Fibroblast of skin of scalp (primary cell): ENCODE results near the gene VPS41.
"Not testable (repeated sequence)": the region's sequence is repeated elsewhere in the genome, so short reads cannot be mapped to it uniquely, and the experiment has no call there.

Source experiments
- DNase-seq: peaks from one replicate; pipeline ENCODE4 v3.0.0-alpha.2; 2013

The VPS41 gene

GRCh38 chr7:38854947-38855346 lies 54.0 kb downstream of the VPS41 start:
- DNase-seq, result not testable (repeated sequence)

GRCh38 chr7:38851321-38851720 lies 57.7 kb downstream of the VPS41 start:
- no peak for DNase-seq

GRCh38 chr7:38846280-38846679 lies 62.7 kb downstream of the VPS41 start:
- DNase-seq, result peak; percentile 90

DNA sequence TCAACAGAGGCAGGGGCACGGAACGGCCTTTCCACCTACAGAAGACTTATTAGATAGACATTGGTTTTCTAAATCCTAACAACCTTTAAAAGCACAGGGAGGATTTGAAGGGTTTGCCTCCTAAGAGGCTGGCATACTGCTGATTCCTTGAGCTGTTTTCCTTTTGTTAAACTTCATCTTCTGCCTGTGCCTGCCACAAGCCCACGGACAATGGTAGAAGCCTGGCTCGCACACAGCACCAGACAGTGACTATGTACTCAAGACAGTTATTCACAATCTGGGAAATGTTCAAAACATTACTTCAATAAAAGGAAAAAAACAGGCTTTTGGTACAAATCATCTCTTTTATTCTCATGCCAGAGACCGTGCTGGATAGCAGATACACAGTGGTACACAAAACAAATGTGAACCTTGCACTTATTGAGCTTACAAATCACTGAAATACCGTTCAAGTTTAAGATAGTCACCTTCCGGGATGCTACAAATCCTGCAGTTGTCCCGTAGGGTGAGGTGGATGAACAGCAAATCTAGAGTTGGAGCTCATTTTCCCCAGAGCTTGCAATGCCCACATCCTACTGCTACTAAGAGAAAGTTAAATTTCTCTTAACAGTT lies 63.9 kb downstream of the VPS41 start:
- no peak for DNase-seq

GRCh38 chr7:38842746-38843145 lies 66.2 kb downstream of the VPS41 start:
- DNase-seq, result peak; percentile 12

DNA sequence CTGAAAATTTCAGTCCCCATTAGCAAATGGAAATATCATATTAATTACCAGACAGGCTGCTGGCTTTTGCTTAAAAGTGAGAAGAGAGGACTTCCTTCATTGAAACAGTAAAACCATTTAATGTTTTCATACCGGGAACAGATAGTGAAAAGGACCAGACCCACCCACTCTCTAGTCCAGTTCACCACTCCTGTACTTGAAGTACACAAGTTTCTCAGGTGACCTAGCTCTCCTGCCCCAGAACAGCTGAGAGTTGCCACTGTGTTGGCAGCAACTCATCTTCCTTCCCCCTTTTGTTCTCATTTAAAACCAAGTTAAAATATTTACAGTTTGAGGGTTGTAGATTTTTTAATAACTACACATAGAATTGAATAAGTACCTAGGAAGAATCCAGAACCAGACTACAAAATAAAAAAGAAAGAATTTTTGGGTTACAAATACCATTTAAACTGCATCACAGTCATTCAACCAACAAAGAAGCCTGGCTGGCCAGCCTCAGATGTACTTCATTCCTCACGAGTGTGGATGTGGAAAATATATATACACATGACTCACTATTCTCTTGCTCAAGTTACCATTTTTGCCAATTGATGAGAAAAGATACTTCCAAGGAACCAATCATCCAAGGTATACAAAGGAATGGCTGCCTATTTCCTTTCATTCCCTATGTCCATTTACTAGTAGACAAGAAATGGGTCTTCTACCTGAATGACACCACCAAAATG lies 68.1 kb downstream of the VPS41 start:
- DNase-seq, result peak; percentile 84

DNA sequence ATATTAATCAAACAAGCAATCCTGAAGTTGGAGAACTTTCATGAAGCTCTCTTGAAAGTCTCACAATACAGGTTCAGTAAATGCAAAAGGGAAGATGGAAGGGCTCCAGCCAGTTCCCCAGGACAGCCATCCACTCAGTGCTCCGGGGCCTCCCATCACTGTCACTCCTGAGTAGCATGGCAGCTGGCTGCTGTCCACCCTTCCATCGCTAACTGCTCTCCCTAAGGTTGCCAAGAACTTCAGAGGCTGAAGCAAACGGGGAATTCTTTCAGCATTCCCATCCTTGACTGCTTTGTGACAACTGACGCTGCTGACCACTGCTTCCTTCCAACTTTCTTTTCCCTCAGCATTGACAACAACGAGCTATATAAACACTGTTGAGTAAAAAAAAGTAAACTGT lies 69.1 kb downstream of the VPS41 start:
- no peak for DNase-seq

DNA sequence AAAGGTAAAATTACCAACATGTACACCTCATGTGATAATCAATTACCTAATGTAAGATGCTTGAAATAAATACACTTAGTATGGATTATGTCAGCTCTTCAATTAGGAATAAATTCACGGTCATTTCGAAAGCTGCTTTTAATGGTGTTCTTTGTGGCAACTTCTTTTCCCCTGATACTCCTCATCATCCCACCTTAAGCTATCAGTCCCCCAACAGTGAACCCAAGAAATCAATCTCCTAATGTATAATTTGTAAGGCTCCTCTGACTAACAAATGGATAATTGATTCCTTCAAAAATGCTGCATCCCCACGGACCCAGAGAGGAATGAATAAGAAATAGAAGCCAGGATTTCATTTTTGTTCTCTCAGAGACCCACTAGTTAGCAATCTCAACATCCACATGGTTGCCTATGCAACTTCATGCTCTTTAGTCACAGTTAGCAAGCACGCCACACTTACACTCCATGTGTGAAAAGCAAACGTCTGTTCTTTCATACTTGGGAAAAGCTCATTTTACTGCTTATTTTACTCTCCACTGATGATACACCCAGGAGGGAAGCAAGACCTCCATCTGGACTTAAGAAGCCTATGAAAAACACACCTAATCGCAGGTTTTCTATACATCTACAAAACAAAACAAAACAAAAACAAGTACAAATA lies 70.1 kb downstream of the VPS41 start:
- no peak for DNase-seq

DNA sequence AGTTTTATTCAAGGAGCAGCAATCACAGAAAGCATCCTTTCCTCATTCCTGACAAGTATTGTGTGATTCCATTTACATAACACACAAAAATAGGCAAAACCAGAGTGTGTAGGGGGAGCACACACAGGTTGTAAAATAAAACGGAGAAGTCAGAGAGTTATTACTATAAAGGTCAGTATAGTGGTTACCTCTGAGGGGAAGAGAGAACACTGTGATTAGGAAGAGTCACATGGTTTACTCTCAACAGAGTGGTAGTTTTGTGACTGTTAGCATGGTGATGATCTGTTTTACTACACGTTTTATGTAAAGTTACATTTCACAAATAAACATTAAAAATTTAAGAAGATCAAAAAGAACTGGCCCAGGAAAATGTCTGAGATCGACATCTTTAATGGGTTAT lies 74.6 kb downstream of the VPS41 start:
- DNase-seq, result no peak

DNA sequence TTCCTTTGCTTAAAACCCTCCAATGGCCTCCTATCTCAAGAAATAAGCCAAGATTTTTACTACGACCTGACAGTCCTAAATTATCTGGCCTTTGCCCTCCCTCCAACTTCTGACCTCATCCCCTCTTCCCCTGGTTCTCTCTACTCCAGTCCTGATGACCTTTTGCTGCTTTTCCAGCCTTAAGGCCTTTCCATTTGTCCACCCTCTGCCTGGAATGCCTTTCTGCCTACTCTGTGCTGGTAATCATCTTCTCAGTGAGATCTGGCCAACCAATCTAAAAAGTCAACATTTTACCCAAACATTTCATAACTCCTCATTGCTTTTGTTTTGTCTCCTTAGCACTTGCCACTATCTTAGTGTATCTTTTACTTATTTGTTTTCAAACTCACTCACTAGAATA lies 75.7 kb downstream of the VPS41 start:
- DNase-seq, result no peak

- DNase-seq, result no peak
Observed at GRCh38 chr7:38831259-38831996, 77.6 kb downstream of the VPS41 start.

GRCh38 chr7:38830826-38831225 lies 78.2 kb downstream of the VPS41 start:
- DNase-seq, result no peak

DNA sequence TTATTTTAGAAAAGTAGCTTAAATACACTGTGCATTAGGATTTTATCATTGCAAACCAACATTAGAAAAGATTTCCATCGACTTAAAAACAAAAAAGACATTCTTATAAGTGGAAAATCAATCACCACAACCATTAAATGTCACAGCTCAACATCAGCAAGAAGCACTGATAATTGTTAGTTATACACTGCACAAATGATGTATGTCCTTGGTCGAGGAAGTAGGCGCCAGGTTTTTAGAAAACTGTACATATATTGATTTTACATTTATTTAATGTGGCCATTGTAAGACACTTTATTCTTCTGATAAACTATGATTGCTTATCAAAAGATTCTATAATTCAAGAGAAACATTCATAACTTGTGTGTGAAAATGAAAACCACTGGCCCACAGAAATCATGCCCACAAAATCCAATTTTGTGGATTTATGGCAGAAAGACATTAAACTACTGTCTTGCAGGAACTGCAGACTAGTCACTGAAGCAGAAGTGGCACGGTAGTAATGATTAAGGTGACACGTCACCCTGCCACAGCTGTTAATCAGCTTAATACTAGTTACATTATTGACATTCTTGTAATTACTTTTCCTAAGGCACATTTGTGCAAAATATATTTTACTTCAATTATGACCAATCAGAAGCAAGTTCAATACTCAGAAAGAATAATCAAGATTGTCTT lies 79.4 kb downstream of the VPS41 start:
- DNase-seq, result no peak

DNA sequence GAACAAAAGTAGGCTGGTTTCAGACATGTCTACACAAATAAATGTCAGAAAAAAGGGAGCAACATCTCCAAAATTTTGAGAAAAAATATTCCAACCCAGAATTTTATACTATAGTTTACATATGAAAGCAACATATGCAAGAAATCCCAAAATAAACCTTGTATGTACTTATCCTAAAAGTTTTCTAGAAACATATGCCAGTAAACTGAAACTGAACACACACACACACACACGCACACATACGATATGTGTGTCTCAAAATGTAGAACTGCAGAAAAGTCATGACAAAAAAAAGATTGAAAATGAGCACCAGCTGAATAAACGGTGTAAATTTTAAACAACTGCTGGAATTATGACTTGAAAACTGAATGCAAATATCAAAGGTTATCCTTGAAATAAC lies 81.0 kb downstream of the VPS41 start:
- no peak for DNase-seq

DNA sequence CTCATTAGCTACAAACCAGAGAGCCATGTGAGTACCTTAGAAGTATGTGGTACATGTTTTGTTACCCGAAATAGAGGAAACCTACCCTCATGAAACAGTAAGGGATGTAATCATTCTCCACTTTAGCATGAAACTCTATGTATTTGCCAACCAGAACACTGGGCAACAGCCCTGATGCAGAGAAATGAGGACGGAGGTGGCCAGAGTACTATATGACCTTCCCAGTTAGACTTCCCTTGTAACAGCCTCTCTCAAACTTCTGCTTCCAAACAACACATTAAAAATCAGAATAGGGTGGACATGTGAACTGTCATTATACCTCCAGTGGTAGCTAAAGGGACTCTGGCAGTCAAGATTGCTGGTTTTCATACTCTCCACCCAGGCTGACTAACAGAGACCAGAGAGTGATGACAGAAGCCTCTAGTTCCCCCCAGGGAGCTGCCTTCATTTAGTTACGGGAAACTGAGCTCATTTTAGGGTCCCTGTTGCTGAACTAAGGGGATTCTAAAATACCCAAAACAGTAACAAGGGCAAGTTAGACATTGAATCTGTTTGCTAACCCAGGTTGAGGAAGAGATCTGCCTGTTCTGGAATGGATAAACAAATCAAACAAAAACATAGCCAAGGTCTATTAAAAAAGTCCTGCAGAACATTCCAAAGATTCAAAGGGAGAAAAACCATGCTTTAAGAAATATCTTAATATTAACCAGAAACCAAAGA lies 83.1 kb downstream of the VPS41 start:
- DNase-seq, result peak; percentile 26

- no peak for DNase-seq
Observed at GRCh38 chr7:38824948-38825347, 84.0 kb downstream of the VPS41 start.

- peak; percentile 54 for DNase-seq
Observed at GRCh38 chr7:38822549-38822948, 86.4 kb downstream of the VPS41 start.

DNA sequence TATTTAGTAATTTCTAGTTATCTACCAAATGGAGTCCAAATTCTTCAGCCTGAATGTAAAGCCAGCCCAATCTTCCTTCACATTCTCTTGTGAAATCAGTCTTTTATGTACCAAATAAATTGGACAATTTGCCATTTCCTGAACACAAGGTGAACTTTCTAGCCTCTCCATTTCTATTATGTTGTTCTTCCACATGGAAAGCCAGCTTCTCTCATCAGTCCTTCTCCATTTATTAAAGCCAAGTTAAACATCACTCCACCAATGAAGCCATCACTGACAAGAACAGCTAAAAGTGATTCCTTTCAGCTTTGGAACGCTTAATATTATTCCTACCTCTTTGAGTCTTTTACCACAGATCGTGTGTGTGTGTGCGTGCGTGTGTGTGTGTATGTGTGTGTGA lies 88.4 kb downstream of the VPS41 start:
- no peak for DNase-seq

GRCh38 chr7:38819463-38819862 lies 89.5 kb downstream of the VPS41 start:
- DNase-seq, result no peak

- no peak for DNase-seq
Observed at GRCh38 chr7:38817526-38817925, 91.5 kb downstream of the VPS41 start.

GRCh38 chr7:38813768-38814167 lies 95.2 kb downstream of the VPS41 start:
- no peak for DNase-seq

- DNase-seq, result no peak
Observed at GRCh38 chr7:38806912-38807311, 102.1 kb downstream of the VPS41 start.
